Ovary (tissue), 9 donors: ENCODE results near the gene ERI2. TPM values are rescaled to one million over a fixed set of nuclear protein-coding genes. Genes with fewer than 3 reads are reported as not detected.
A peak's percentile ranks its signal among the peaks of the same experiment; 100 is the strongest.
"Not testable (repeated sequence)": the region's sequence is repeated elsewhere in the genome, so short reads cannot be mapped to it uniquely, and the experiment has no call there.

Experiments
- DNase-seq, 5 donors: peaks; one replicate each; pipeline ENCODE4 v3.0.0-alpha.2; 2019 to 2020
- H3K27ac ChIP-seq, 2 donors: fragments of 200-600 bp; one replicate each; pipeline versions ENCODE4 v1.5.1 to v1.8.0; 2019 to 2022
- H3K27me3 ChIP-seq: fragments of 200-600 bp; one replicate; pipeline ENCODE4 v1.8.0; 2022
- H3K36me3 ChIP-seq: fragments of 200-600 bp; sonication (generic); one replicate; pipeline ENCODE4 v1.5.1; 2019
- H3K4me1 ChIP-seq: one replicate; pipeline ENCODE4 v1.8.1; 2013; ENCODE audit warnings: mild to moderate bottlenecking, moderate library complexity; ENCODE audit not compliant: insufficient read depth
- H3K4me3 ChIP-seq: fragments of 200-600 bp; sonication (generic); one replicate; pipeline ENCODE4 v1.5.1; 2017
- H3K9me3 ChIP-seq, 2 donors: fragments of 200-600 bp in 1 of 2; sonication (generic) in 1 of 2; one replicate each; pipeline versions ENCODE4 v1.5.1 to v1.8.1; 2013 to 2019; ENCODE audit warnings: mild to moderate bottlenecking in 1 of 2, moderate library complexity in 1 of 2
- EP300 ChIP-seq: sonication (generic); formaldehyde crosslinking; IDR thresholded peaks from one replicate; pipeline ENCODE4 v1.6.1; 2017; ENCODE audit warnings: antibody characterized with exemption
- POLR2A ChIP-seq: fragments of 450-650 bp; IDR thresholded peaks from one replicate; pipeline ENCODE4 v1.6.1; 2017; ENCODE audit warnings: antibody characterized with exemption, mild to moderate bottlenecking, moderate library complexity
- WGBS, 3 donors: extraction: QIAGEN DNeasy Blood & Tissue Kit in 1 of 3; methylation state at CpG; one replicate each; pipeline versions ENCODE4 v1.1.5 to v1.1.7; 2013 to 2017; 5-methylcytosine and 5-hydroxymethylcytosine counted together
- intact Hi-C, 4 donors: fragments of 100-400 bp; cut with DNase I; formaldehyde crosslinking; loops; one replicate each; pipeline versions ENCODE4 v1.11.0 to v1.15.1; 2022 to 2023
- polyA plus RNA-seq, 2 donors: library from polyadenylated mRNA; stranded (reverse); fragments of 200-250 nt in 1 of 2; fragments of 350-450 nt in 1 of 2; fragmentation: Illumina TruSeq in 1 of 2; extraction: RNeasy Lipid Tissue Mini Kit (QIAGEN cat#74804) in 1 of 2; gene quantifications; one replicate each; pipeline ENCODE4 v1.2.3, GENCODE V29; 2013 to 2014
- total RNA-seq, 7 donors: library from RNA; depleted of rRNA in 2 of 7; stranded (reverse); fragments of >200 nt in 2 of 7; fragmentation: NEBNext Ultra II Directional in 3 of 7; extraction: Animal tissue kit (Norgen Biotek cat#: 25700) in 3 of 7; gene quantifications; one replicate each; pipeline versions ENCODE4 v1.1.0 to v1.2.4, GENCODE V29; 2016 to 2023
- TF ChIP-seq, protein P1 (sequence below), 3 donors: fragments of 450-650 bp in 2 of 3; fragments of 200-600 bp in 1 of 3; IDR thresholded peaks; one replicate each; pipeline versions ENCODE4 v1.5.1 to v1.8.0; 2016 to 2022; ENCODE audit warnings: antibody characterized with exemption in 3 of 3, mild to moderate bottlenecking in 1 of 3
- donor health status: DM: no; HTN: no; CAD: no; lungs with moderate emphysema.
- donor health status: DM: no; HTN: no; CAD: no.
- donor health status: Bipolar disorder and iron deficiency.
- donor health status: DM: yes; HTN: yes; CAD: no.
- donor health status: DM: no; HTN: no; CAD: no.
- donor health status: DM: yes; HTN: yes; CAD: no.

Gene ERI2
- total and polyA plus RNA-seq, 9 donors = 3.6 to 10.3 (median 6.4) TPM

- Histone ChIP-seq H3K36me3 (no peaks in the 10 kb centered on the region), H3K4me1 (peaks cover 5% of the 10 kb centered on the region), H3K27ac (peak within 1 kb of the TSS in 1 of 2 donors; percentile 66), H3K27me3 (no peaks in the 10 kb centered on the region), H3K9me3 (no peaks in the 10 kb centered on the region), H3K4me3 (peak within 1 kb of the TSS; percentile 12)
- intact Hi-C loops = no loop called here
- peak in 4 of 5 donors; percentile 37 to 66 (median 44) for DNase-seq
- WGBS, 3 donors = 6 to 8% (median 7%) methylated on average over 10 of the region's 10 CpGs
- TF ChIP-seq EP300 (no peak), POLR2A (no peak)
- TF ChIP-seq, protein P1, sequence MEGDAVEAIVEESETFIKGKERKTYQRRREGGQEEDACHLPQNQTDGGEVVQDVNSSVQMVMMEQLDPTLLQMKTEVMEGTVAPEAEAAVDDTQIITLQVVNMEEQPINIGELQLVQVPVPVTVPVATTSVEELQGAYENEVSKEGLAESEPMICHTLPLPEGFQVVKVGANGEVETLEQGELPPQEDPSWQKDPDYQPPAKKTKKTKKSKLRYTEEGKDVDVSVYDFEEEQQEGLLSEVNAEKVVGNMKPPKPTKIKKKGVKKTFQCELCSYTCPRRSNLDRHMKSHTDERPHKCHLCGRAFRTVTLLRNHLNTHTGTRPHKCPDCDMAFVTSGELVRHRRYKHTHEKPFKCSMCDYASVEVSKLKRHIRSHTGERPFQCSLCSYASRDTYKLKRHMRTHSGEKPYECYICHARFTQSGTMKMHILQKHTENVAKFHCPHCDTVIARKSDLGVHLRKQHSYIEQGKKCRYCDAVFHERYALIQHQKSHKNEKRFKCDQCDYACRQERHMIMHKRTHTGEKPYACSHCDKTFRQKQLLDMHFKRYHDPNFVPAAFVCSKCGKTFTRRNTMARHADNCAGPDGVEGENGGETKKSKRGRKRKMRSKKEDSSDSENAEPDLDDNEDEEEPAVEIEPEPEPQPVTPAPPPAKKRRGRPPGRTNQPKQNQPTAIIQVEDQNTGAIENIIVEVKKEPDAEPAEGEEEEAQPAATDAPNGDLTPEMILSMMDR (IDR thresholded peaks at IDR 0.05) = no peak
These were observed 42.6 kb downstream of the ERI2 start, which contains the start of gene ACSM3 for GRCh38 chr16:20763461-20764232. Gene ACSM3 (plus strand): TSS chr16:20764014. CDS start chr16:20770035, 6,021 bp downstream.

DNA sequence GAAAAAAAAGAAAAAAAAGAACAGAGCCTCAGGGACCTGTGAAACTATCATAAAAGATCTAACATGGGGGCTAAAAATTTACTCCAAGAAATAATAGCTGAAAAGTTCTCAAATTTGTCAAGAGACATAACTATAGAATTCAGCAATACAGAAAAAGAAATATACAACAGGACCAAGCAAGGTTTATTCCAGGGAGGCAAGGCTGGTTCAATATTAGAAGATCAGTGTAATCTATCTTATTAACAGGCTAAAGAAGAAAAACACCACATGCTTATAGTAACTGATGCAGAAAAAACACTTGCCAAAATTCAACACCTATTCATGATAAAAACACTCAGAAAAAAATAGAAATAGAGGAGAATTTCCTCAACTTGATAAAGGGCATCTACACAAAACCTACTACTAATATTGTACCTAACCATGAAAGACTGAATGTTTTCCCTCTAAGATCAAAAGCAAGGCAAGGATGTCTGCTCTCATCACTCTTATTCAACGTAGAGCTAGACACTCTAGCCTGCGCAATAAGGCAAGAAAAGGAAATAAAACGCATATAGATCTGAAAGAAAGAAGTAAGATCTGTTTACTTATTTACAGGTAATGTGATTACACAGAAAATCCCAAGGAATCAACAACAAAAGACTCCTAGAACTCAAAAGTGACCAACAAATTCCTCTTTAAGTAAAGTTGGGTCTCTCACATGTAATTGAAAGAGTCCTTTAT lies 43.7 kb downstream of the ERI2 start:
- DNase-seq = no peak
- Histone ChIP-seq H3K4me1 (peaks cover 5% of the 10 kb centered on the region), H3K4me3 (no peak overlapping the region), H3K9me3 (no peaks in the 10 kb centered on the region), H3K36me3 (no peaks in the 10 kb centered on the region), H3K27ac (peak overlapping the region in 1 of 2 donors; percentile 66), H3K27me3 (no peaks in the 10 kb centered on the region)
- WGBS, 3 donors = 96 to 99% (median 97%) methylated on average over 3 of the region's 3 CpGs
- no peak for TF ChIP-seq EP300
- TF ChIP-seq POLR2A = no peak
- TF ChIP-seq, protein P1 (IDR thresholded peaks at IDR 0.05) = no peak
- intact Hi-C loops = no loop called here

- no peak for TF ChIP-seq POLR2A
- TF ChIP-seq EP300 = no peak
- TF ChIP-seq, protein P1 (IDR thresholded peaks at IDR 0.05) = no peak
- H3K27ac ChIP-seq = no peak overlapping the region
- no peak for DNase-seq
- WGBS, 3 donors = 79 to 91% (median 81%) methylated on average over 1 of the region's 1 CpG
- intact Hi-C loops = no loop called here
- H3K4me3 ChIP-seq = no peak overlapping the region
- H3K36me3 ChIP-seq = no peaks in the 10 kb centered on the region
- no peaks in the 10 kb centered on the region for H3K27me3 ChIP-seq
- H3K9me3 ChIP-seq = no peaks in the 10 kb centered on the region
- H3K4me1 ChIP-seq = peaks cover 3% of the 10 kb centered on the region
These were observed 45.1 kb downstream of the ERI2 start for GRCh38 chr16:20761175-20761574.

GRCh38 chr16:20760346-20760745 lies 45.9 kb downstream of the ERI2 start:
- whole genome bisulfite sequencing, 3 donors = 62 to 81% (median 67%) methylated on average over 2 of the region's 2 CpGs
- Histone ChIP-seq H3K4me1 (peaks cover 3% of the 10 kb centered on the region), H3K27me3 (no peaks in the 10 kb centered on the region), H3K4me3 (no peak overlapping the region), H3K9me3 (no peaks in the 10 kb centered on the region), H3K27ac (no peak overlapping the region), H3K36me3 (no peaks in the 10 kb centered on the region)
- TF ChIP-seq POLR2A (no peak), EP300 (no peak)
- TF ChIP-seq, protein P1 (IDR thresholded peaks at IDR 0.05) = no peak
- intact Hi-C loops = no loop called here
- no peak for DNase-seq

GRCh38 chr16:20755799-20756198 lies 50.5 kb downstream of the ERI2 start:
- intact Hi-C loops, H3K9me3 ChIP-seq, H3K27me3 ChIP-seq, H3K4me3 ChIP-seq, H3K4me1 ChIP-seq, H3K36me3 ChIP-seq, H3K27ac ChIP-seq, DNase-seq: not testable (repeated sequence)
- WGBS, 3 donors = 86 to 94% (median 93%) methylated on average over 3 to 5 of the region's 5 CpGs
